Lower leg skin (tissue), 3 donors: ENCODE measurements around the gene ADORA2B.

Experiments used
- CTCF ChIP-seq, 3 donors: fragments of 450-650 bp; IDR thresholded peaks; one replicate each; pipeline ENCODE4 v1.5.1; 2016; ENCODE audit warnings: antibody characterized with exemption in 3 of 3, mild to moderate bottlenecking in 3 of 3, moderate library complexity in 2 of 3
- POLR2A ChIP-seq, 2 donors: fragments of 450-650 bp; IDR thresholded peaks; one replicate each; pipeline ENCODE4 v1.6.1; 2016 to 2017; ENCODE audit warnings: antibody characterized with exemption in 2 of 2, mild to moderate bottlenecking in 1 of 2, moderate library complexity in 1 of 2

GRCh38 chr17:16002708-16003260, 57.9 kb downstream of the ADORA2B start:
- TF ChIP-seq POLR2A (IDR thresholded peaks at IDR 0.05) (no peak), CTCF (IDR thresholded peaks at IDR 0.05) (no peak)
